ENCODE measurements around the gene IFNAR1. TPM values are rescaled to one million over a fixed set of nuclear protein-coding genes. Genes with fewer than 3 reads are reported as not detected.

IFNAR1 gene
- total and polyA plus RNA-seq, 9 of the 15 experiments (the other 6 are each of a cell fraction or from before 2014, with no cell fraction given) = 8.6 to 31.8 (median 14.8) TPM

DNA sequence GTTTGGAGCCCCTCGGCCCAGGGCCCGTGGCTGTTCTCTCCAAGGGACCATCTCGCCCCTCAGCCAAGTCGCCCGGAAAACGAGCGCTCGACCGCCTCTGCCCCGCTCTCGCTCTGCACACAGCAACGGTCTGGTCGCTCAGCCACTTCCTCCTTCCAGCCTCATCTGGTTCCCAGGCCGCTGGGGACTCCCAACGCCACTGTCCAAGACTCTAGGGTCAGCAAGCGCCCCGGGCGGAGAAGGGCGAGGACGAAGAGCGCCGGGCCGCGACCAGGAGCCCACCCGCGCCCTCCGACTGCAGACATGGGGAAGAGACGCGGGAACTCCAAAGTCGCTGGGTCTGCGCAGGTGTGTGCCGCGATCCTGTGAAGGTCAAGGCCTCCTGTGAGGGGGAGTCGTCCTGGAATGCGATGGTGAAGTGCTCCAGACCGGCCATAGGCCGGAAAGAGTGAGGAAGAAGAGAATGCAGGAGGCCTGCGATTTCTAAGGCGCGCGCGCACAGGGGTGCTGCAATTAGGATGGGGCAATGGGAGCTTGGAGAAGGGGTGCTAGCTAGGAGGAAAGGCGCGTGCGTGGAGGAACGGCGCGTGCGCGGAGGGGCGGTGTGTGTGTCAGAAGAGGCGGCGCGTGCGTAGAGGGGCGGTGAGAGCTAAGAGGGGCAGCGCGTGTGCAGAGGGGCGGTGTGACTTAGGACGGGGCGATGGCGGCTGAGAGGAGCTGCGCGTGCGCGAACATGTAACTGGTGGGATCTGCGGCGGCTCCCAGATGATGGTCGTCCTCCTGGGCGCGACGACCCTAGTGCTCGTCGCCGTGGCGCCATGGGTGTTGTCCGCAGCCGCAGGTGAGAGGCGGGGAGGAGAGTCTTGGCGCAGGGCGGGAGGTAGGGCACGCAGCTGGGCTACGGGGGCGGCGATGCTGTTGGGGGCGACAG is at the start of gene IFNAR1 (continued):
- TF ChIP-seq, protein P1, sequence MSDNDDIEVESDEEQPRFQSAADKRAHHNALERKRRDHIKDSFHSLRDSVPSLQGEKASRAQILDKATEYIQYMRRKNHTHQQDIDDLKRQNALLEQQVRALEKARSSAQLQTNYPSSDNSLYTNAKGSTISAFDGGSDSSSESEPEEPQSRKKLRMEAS (CRISPR knock-in tag; IDR thresholded peaks at IDR 0.05) = peak; percentile 96
- TF ChIP-seq, protein P2, sequence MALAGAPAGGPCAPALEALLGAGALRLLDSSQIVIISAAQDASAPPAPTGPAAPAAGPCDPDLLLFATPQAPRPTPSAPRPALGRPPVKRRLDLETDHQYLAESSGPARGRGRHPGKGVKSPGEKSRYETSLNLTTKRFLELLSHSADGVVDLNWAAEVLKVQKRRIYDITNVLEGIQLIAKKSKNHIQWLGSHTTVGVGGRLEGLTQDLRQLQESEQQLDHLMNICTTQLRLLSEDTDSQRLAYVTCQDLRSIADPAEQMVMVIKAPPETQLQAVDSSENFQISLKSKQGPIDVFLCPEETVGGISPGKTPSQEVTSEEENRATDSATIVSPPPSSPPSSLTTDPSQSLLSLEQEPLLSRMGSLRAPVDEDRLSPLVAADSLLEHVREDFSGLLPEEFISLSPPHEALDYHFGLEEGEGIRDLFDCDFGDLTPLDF (CRISPR knock-in tag; IDR thresholded peaks at IDR 0.05) = peak; percentile 76
- TF ChIP-seq POLR2AphosphoS2 (IDR thresholded peaks at IDR 0.05; ENCODE audit: low read length) (no peak), STAG1 (CRISPR knock-in tag; IDR thresholded peaks at IDR 0.05; ENCODE audit: borderline replicate concordance) (no peak), PTBP1 (IDR thresholded peaks at IDR 0.05; ENCODE audit: low read depth, low read length) (no peak), TRIM24 (IDR thresholded peaks at IDR 0.05) (peak in 1 of 2 experiments; percentile 49; a peak in 2 of 4 replicates), TCFL5 (CRISPR knock-in tag; conservative IDR thresholded peaks at IDR 0.05) (no peak), ZKSCAN3 (CRISPR knock-in tag; IDR thresholded peaks at IDR 0.05) (no peak), MYBL2 (IDR thresholded peaks at IDR 0.05; ENCODE audit: low read depth) (no peak), MYBL2 (CRISPR knock-in tag; IDR thresholded peaks at IDR 0.05; ENCODE audit: borderline replicate concordance) (no peak), PHB2 (IDR thresholded peaks at IDR 0.05; ENCODE audit: low read depth) (no peak), PRPF4 (IDR thresholded peaks at IDR 0.05; ENCODE audit: insufficient read depth, low read depth, low read length, poor library complexity, severe bottlenecking) (no peak), GATAD2B (IDR thresholded peaks at IDR 0.05; ENCODE audit: borderline replicate concordance) (no peak), MCM5 (IDR thresholded peaks at IDR 0.05; ENCODE audit: low read depth) (no peak), ZNF316 (IDR thresholded peaks at IDR 0.05) (no peak), KDM4B (IDR thresholded peaks at IDR 0.05; ENCODE audit: borderline replicate concordance in 2 of 2, low read depth in 1 of 2) (peak in 1 of 2 experiments; percentile 66; a peak in 1 of 4 replicates), HDAC1 (IDR thresholded peaks at IDR 0.05) (peak in 1 of 2 experiments; percentile 90; a peak in 2 of 4 replicates), CAMTA2 (CRISPR knock-in tag; conservative IDR thresholded peaks at IDR 0.05) (0 out of 2 replicates have a peak, but pooled peaks have one; percentile 67), CEBPG (CRISPR knock-in tag; IDR thresholded peaks at IDR 0.05) (peak; percentile 81), CEBPG (tag; conservative IDR thresholded peaks at IDR 0.05 in 1 of 2, IDR thresholded peaks at IDR 0.05 in 1 of 2) (peak in 1 of 2 experiments; percentile 73; a peak in 2 of 4 replicates), CHD1 (IDR thresholded peaks at IDR 0.05; ENCODE audit: low read length) (peak; percentile 36)
- TF ChIP-seq, protein P3, sequence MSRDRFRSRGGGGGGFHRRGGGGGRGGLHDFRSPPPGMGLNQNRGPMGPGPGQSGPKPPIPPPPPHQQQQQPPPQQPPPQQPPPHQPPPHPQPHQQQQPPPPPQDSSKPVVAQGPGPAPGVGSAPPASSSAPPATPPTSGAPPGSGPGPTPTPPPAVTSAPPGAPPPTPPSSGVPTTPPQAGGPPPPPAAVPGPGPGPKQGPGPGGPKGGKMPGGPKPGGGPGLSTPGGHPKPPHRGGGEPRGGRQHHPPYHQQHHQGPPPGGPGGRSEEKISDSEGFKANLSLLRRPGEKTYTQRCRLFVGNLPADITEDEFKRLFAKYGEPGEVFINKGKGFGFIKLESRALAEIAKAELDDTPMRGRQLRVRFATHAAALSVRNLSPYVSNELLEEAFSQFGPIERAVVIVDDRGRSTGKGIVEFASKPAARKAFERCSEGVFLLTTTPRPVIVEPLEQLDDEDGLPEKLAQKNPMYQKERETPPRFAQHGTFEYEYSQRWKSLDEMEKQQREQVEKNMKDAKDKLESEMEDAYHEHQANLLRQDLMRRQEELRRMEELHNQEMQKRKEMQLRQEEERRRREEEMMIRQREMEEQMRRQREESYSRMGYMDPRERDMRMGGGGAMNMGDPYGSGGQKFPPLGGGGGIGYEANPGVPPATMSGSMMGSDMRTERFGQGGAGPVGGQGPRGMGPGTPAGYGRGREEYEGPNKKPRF (IDR thresholded peaks at IDR 0.05; ENCODE audit: low read depth, low read length) = no peak
- TF ChIP-seq, protein P4, sequence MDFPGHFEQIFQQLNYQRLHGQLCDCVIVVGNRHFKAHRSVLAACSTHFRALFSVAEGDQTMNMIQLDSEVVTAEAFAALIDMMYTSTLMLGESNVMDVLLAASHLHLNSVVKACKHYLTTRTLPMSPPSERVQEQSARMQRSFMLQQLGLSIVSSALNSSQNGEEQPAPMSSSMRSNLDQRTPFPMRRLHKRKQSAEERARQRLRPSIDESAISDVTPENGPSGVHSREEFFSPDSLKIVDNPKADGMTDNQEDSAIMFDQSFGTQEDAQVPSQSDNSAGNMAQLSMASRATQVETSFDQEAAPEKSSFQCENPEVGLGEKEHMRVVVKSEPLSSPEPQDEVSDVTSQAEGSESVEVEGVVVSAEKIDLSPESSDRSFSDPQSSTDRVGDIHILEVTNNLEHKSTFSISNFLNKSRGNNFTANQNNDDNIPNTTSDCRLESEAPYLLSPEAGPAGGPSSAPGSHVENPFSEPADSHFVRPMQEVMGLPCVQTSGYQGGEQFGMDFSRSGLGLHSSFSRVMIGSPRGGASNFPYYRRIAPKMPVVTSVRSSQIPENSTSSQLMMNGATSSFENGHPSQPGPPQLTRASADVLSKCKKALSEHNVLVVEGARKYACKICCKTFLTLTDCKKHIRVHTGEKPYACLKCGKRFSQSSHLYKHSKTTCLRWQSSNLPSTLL (IDR thresholded peaks at IDR 0.05) = no peak
